C1 segment of cervical spinal cord (tissue), 14 donors: Measurements from ENCODE around the gene PRSS8.

Experiments
- DNase-seq, 14 donors: peaks; one replicate each; lab custom pipeline; 2025; lab: John Stamatoyannopoulos, UW

PRSS8 gene

GRCh38 chr16:31129568-31130335, 5.8 kb downstream of the PRSS8 start:
- peak in 7 of 14 donors; percentile 22 to 79 (median 42) for DNase-seq

- DNase-seq, result peak in 9 of 14 donors; percentile 10 to 79 (median 25)
These were observed 6.6 kb downstream of the PRSS8 start for GRCh38 chr16:31128711-31129567.

GRCh38 chr16:31127182-31127581, 8.3 kb downstream of the PRSS8 start:
- no peak for DNase-seq

DNA sequence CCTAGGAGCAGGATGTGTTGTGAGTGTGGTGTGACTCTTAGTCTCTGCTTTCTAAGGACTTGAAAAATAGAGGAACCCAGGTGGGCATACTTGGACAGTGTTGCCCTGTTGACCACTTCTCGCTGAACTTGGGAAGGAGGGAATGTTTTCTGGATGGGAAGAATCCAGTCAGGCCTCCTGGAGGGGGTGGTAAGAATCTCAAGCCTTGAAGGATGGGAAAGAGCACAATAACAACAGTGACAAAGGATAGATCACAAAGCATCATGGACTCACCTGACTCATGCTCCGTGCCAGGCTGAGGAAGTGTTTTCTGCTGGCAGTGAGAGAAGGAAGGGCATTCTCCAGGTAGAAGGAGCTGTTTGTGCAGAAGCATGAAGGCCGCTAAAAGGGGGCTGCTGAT, 9.7 kb downstream of the PRSS8 start:
- no peak for DNase-seq

DNA sequence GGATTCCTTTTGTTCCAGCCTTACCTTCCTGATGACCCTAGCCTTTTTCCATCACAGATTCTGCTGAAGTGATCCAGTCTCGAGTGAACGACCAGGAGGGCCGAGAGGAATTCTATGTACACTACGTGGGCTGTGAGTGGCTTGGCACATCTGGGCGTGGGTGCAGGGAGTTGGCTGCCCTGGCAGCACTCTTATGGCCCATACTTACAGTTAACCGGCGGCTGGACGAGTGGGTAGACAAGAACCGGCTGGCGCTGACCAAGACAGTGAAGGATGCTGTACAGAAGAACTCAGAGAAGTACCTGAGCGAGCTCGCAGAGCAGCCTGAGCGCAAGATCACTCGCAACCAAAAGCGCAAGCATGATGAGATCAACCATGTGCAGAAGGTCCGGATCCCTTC, 15.4 kb downstream of the PRSS8 start:
- DNase-seq, result no peak

DNA sequence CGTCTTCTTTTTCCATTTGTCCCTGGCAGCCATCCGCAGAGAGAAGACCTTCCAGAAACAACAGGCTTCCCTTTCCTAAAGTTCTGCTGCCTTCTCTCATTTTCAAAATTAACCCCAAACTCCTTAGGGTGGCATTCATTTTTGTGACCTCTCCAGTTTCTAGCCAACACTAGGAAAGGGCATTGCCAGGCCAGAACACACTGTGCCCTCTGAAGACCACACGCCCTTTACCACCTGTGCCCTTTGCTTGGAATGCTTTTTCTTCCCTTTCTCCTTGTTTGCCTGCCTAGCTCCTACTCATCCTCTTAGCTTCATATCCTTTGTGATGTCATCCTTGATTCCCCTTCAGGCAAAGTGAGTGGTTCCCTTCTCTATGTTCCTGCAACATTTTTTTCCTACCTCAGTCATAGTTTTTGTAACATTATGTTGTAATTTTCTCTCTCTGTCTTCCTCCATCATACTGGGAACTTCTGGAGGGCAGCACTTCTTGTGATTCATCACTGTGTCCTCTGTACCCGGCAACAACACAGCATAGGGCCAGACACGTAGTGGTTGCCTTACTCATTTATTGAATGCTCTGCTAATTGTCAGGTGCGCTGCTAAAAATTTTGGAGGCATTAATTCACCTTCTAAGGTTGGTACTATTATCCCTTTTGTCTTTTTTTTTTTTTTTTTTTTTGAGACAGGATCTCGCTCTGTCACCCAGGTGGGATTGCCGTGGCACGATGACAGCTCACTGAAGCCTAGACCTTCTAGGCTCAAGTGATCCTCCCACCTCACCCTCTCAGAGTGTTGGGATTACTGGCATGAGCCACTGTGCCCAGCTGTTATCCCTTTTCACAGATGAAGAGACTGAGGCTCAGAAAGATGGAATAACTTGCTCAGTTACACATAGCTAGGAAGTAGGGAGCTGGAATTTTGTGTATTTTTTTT, 17.0 kb downstream of the PRSS8 start:
- peak in 1 of 14 donors; percentile 10 for DNase-seq

DNA sequence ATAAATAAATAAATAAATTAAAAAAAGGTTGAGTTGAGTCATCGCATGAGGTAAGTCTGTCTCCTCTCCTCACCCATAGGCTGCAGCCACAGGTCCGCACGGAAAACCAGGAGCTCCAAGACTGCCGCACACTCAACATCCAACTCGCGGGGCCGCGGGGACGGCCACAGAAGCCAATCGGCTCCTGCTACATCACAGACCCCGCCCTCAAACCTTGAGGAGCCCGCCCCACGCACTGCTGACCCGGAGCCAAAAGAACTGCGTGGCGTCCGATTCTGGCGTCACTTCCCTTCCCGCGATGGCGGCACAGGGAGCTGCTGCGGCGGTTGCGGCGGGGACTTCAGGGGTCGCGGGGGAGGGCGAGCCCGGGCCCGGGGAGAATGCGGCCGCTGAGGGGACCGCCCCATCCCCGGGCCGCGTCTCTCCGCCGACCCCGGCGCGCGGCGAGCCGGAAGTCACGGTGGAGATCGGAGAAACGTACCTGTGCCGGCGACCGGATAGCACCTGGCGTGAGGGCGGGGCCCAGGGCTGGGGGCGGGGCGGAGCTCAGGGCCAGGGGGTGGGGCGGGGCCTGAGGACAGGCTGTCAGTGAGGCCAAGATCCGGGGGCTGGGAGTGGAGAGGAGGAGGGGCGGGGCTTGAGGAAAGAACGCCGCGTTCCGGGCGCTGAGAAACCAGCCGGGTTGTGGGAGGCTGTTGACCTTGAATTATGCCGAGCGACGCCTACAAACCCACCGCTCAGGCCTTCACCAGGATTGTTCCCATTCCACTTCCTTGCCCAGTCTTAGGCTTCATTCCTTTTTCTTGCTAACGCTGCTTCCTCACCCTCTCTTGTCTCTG, 17.9 kb downstream of the PRSS8 start, which contains the start of gene KAT8:
KAT8 (plus strand) TSS at position 281 of the 839 bp plus-strand sequence; CDS start at position 299, 18 bp downstream.
- peak; percentile 77 to 99 (median 94) for DNase-seq

DNA sequence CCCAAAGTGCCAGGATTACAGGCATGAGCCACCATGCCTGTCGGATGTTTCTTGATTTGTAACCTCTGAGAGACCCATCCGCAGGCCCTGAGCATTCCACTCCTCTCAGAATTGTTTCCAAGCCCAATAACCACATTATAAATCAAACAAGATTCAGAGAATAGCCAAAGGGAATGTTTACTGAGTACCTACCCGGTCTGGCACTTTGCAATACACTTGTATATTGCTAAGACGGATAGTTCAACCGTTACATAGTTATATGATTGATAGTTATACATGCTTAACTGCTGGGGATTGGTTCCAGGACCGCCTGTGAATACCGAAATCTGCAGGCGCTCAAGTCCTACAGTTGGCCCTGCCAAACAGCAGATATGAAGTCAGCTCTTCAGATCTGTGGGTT, 21.1 kb downstream of the PRSS8 start:
- no peak for DNase-seq

DNA sequence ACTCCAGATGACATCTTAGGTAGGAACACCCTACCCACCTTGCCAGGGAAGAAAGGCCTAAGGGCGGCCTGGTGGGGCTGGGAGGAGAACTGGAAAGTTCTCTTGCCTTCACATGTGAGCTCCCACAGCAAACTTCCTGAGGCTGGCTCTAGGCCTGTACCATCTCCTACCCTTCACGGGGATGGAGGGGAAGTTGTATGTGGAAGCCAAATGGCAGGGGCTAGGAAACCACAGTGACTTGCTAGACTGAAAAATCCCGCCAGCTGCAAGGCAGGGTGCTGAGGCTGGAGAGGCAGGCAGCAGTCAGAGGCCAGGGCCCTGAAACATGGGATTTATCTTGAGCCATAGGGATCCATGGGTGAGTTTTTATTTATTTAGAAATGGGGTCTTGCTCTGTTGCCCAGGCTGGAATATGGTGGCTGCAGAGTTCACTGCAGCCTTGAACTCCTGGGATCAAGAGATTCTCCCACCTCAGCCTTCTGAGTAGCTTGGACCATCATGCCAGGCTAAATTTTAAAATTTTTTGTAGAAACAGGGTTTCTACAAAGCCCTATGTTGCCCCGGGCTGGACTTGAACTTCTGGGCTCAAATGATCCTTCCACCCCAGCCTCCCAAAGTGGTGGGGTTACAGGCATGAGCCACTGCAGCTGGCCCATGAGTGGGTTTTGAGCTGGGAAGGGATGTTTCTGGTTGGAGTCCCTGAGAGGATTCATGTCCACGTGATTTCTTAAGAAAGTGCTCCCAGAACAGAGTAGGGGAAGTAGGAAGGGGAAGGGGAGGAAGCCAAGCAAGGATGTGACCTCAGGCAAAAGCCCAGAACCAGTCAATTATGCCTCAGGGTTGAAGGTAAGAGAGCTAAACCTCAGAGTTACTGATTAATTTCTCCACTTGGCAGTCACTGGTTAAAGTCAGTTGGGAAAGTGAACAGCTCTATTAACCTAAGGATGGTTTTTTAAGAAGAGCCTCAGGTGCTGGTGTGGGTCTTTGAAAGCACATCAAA, 22.1 kb downstream of the PRSS8 start:
- DNase-seq, result peak in 1 of 14 donors; percentile 17

GRCh38 chr16:31112711-31113110, 22.8 kb downstream of the PRSS8 start:
- no peak for DNase-seq

GRCh38 chr16:31111881-31112466, 23.6 kb downstream of the PRSS8 start:
- DNase-seq, result no peak

- DNase-seq, result no peak
These were observed 25.2 kb downstream of the PRSS8 start for GRCh38 chr16:31110106-31111034.

GRCh38 chr16:31109622-31110021, 25.9 kb downstream of the PRSS8 start:
- no peak for DNase-seq

- DNase-seq, result no peak
These were observed 26.6 kb downstream of the PRSS8 start for GRCh38 chr16:31108794-31109558.

DNA sequence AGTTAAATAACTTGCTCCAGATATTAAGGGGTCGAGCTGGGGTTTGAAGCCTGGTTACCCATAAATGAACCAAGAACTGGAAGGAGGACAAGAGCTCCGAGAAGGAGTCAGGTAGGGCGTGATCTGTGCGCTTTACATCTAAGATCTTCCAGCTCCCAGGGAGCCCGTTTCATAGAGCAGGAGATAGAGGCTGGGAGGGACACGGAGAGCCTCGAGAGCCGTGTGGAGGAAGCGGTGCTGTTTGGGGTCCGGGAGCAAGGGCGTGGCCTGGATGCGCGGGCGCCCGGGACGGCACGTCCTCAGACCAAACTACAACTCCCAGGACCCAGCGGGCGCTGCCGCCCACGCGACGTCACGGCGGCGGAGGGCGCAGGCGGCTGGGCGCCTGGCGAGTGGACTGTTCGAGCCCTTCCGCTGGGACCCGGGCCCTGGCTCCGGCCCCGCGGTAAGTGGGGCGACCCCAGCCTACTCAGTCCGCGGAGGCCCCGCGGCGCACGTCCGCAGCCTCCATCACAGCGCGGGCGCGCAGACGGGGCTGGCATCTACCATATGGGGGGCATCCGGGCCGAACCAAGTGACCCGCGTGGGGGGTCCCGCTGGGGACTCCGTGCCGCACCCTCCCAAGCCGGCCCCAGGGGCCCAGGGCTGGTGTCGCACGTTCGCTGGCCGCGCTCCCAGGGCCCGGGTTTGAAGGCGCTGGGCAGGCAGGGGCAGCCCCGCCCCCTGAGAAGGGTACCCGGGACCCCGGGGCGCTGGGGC, 27.3 kb downstream of the PRSS8 start, which contains the start of gene BCKDK:
BCKDK (plus strand) TSS at position 352 of the 759 bp plus-strand sequence. CDS start 838 bp downstream, outside the sequence.
- peak in 12 of 14 donors; percentile 11 to 77 (median 38) for DNase-seq

DNA sequence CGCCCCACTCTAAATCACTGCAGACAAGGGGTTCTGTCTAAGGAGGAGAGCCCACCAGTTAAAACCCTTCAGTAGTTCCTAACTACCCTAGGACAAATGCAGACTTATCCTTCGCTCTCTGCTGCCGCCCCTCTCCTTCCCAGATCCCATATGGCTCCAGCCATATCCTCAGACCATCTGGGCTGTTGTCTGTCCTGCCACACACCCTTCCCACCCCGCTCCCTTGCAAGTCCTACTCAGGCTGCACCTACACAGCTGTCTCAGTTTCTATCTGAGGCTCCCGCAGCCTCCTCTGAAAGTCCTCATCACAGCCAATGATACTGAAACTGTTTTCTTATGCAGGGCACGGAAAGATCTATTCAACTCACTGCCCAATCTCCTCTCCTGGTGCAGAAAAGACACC, 28.1 kb downstream of the PRSS8 start:
- no peak for DNase-seq
